ENCODE data around the gene FCMR.

- TF ChIP-seq CTCF (IDR thresholded peaks at IDR 0.05) = no peak
- TF ChIP-seq POLR2A (IDR thresholded peaks at IDR 0.05) = no peak
- no peak for TF ChIP-seq EP300 (IDR thresholded peaks at IDR 0.05)
- TF ChIP-seq POLR2AphosphoS5 (IDR thresholded peaks at IDR 0.05) = no peak
These were observed 3.5 kb upstream of the FCMR start for GRCh38 chr1:206925106-206925736.

Measured in stomach (tissue), 4 donors.